Measurements from ENCODE around the gene MTCL3.

The MTCL3 gene

DNA sequence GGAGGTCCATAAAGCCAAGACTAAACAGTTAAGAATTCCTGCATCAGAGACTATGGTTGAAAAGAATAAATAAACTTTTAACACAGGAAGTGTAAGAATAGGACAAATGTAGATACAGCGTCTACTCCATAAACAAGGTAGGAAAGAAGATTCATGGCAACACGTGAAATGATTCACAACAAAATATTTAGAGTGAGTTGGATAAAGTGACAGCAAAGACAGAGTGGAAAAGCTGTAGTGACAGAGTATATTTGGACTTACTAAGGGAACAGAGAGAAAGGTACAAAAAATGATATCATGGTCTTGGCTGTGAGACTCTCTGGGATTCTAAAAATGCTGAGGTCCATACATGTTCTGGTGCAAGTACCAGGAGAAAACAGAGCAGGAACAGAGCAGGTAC lies 38.0 kb downstream of the MTCL3 start:
- no peak for DNase-seq (ENCODE audit: low read depth)
- no peak overlapping the region for H3K4me3 ChIP-seq (ENCODE audit: control insufficient read depth, low read depth, low read length)
- TF ChIP-seq, protein P1, sequence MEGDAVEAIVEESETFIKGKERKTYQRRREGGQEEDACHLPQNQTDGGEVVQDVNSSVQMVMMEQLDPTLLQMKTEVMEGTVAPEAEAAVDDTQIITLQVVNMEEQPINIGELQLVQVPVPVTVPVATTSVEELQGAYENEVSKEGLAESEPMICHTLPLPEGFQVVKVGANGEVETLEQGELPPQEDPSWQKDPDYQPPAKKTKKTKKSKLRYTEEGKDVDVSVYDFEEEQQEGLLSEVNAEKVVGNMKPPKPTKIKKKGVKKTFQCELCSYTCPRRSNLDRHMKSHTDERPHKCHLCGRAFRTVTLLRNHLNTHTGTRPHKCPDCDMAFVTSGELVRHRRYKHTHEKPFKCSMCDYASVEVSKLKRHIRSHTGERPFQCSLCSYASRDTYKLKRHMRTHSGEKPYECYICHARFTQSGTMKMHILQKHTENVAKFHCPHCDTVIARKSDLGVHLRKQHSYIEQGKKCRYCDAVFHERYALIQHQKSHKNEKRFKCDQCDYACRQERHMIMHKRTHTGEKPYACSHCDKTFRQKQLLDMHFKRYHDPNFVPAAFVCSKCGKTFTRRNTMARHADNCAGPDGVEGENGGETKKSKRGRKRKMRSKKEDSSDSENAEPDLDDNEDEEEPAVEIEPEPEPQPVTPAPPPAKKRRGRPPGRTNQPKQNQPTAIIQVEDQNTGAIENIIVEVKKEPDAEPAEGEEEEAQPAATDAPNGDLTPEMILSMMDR (IDR thresholded peaks at IDR 0.05; ENCODE audit: control insufficient read depth, insufficient read depth, low read depth, low read length, missing control alignments), result no peak

DNA sequence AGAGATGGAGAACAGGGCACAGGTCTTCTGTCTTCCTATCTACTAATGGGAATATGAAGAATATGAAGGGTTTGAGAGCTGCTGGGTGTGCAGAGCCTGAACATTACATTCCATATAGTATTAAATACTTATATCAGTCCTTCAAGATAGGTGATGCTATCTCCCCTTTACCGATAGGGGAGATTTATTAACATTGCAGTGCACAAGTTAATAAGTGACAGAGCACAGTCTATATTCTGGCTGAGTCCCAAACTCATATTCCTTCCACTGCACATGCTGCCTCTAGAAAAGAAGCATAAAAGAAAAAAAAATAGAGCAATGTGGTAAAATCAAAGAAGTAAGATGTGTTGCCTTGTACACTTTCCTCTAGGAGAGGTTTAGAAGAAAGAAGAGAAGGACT lies 41.5 kb downstream of the MTCL3 start:
- H3K4me3 ChIP-seq (ENCODE audit: control insufficient read depth, low read depth, low read length), result no peak overlapping the region
- TF ChIP-seq, protein P1 (IDR thresholded peaks at IDR 0.05; ENCODE audit: control insufficient read depth, insufficient read depth, low read depth, low read length, missing control alignments), result no peak
- no peak for DNase-seq (ENCODE audit: low read depth)

DNA sequence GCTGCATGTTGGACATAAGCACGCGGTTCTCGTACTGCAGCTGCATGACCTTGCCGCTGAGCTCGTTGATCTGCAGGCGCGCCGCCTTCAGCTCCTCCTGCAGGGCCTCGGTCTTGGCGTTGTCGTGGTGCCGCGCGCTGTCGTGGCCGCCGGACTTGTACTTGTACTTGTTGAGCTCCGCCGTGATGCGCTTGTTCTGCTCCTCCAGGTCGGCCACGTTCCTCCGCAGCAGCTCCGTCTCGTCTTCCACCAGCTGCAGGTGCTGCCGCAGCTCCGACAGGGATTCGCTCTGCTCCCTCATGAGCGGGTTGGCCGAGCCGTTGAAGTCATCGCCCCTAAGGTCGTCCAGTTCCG lies 43.3 kb downstream of the MTCL3 start:
- H3K4me3 ChIP-seq (ENCODE audit: control insufficient read depth, low read depth, low read length), result no peak overlapping the region
- DNase-seq (ENCODE audit: low read depth), result no peak
- TF ChIP-seq, protein P1 (IDR thresholded peaks at IDR 0.05; ENCODE audit: control insufficient read depth, insufficient read depth, low read depth, low read length, missing control alignments), result no peak

DNA sequence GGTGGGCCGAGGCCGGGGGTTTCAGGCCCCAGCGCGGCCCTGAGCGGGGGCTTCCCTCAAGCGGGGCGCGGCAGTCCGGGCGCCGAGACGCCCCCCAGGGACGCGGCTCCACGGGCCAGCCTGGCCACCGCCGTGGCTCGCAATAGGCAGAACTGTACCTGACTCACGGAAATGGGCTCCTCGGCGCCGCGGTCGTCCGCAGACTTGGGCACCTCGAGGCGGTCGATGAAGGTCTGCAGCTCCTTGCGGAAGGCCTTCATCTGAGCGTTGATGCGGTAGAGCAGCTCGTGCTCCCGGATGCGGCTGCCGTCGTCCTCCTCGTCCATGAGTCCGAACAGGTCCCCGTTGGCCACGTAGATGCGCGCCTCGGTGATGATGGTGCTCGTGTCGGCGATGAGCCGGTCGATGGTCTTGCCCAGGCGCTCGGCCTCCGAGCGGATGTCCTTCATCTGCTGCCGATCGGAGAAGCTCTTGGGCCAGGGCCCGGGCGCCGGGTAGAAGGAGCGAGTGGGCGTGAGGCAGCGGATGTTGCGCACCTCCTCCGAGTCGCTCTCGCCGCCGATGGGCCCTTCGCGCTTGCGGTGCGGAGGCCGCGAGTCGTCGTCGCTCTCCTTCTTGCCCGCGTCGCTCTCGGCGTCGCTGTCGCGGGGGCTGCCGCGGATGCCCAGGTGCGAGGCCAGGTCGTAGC lies 43.9 kb downstream of the MTCL3 start:
- no peak for DNase-seq (ENCODE audit: low read depth)
- H3K4me3 ChIP-seq (ENCODE audit: control insufficient read depth, low read depth, low read length), result no peak overlapping the region
- TF ChIP-seq, protein P1 (IDR thresholded peaks at IDR 0.05; ENCODE audit: control insufficient read depth, insufficient read depth, low read depth, low read length, missing control alignments), result no peak

DNA sequence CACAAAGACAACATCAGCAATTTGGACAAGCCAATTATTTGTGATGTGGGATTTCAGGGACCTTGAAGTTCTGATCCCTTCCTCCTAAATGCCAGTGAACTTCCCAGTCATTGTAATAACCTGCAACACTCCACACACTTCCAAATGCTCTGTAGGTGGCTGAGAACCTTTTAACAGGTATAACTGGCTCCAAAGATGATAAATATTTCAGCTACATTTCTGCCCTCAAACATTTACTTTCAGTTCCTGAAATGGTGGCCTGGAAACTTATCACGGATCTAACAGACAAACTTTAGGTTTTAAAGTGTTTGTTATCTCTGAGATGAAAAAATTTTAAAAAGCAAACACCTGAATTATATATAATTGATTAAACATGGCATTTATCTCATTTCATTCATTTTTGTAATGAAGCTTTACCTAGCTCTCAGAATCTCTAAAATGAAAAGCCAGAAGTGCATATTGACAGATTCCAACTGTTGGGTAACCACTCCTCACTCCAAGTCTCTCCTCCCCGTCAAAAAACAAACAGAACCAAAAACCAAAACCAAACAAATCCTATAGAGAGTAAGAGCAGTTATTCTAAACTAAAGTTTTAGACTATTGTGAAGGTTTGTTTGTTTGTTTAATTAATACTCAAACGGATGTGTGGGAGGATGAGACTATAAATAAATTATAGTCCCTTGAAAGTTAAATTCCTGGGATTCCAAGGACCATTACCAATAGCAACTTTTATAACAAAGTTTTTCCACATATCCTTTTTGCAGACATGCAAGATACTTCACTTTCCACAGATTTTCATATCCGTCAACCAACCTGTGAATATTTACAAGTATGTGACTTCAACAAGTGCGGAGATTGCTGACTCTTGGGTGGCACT lies 47.5 kb downstream of the MTCL3 start:
- H3K4me3 ChIP-seq (ENCODE audit: control insufficient read depth, low read depth, low read length), result no peak overlapping the region
- TF ChIP-seq, protein P1 (IDR thresholded peaks at IDR 0.05; ENCODE audit: control insufficient read depth, insufficient read depth, low read depth, low read length, missing control alignments), result no peak
- DNase-seq (ENCODE audit: low read depth), result no peak

DNA sequence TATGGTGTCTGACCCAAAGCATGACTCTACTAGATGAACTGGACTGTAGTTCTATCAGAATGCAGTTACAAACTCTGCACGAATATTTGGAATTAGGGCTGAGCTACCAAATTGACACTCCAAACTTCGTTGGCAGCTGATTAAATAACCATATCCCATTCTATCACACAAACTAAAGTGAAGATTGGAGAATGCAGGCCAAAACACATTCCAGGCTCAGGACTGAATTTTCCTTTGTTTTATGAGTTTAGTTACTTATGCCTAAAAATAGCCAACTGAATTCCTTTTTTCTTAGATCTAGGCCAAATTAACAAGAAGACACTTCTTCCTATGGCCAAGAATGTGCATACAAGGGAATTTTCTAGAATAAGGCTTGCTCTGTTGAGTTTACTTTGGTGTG lies 50.2 kb downstream of the MTCL3 start:
- TF ChIP-seq, protein P1 (IDR thresholded peaks at IDR 0.05; ENCODE audit: control insufficient read depth, insufficient read depth, low read depth, low read length, missing control alignments), result no peak
- no peak for DNase-seq (ENCODE audit: low read depth)
- H3K4me3 ChIP-seq (ENCODE audit: control insufficient read depth, low read depth, low read length), result no peak overlapping the region
